HT-29 (cell line): ENCODE measurements around the gene APOL4. TPM values are rescaled to one million over a fixed set of nuclear protein-coding genes. Genes with fewer than 3 reads are reported as not detected.
A peak's percentile ranks its signal among the peaks of the same experiment; 100 is the strongest.

Source experiments
- DNase-seq: peaks from one replicate; pipeline ENCODE4 v3.0.0-alpha.2; 2015; ENCODE audit warnings: low spot score
- total RNA-seq: library from RNA; depleted of rRNA; stranded (reverse); fragments of >200 nt; shearing (Covaris generic); gene quantifications from 2 replicates; pipeline ENCODE4 v1.2.3, GENCODE V29; 2014; rRNA removed

The APOL4 gene, protein sequence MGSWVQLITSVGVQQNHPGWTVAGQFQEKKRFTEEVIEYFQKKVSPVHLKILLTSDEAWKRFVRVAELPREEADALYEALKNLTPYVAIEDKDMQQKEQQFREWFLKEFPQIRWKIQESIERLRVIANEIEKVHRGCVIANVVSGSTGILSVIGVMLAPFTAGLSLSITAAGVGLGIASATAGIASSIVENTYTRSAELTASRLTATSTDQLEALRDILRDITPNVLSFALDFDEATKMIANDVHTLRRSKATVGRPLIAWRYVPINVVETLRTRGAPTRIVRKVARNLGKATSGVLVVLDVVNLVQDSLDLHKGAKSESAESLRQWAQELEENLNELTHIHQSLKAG
- 0.65 TPM in 1 of 2 replicates, not detected in the other for total RNA-seq

DNA sequence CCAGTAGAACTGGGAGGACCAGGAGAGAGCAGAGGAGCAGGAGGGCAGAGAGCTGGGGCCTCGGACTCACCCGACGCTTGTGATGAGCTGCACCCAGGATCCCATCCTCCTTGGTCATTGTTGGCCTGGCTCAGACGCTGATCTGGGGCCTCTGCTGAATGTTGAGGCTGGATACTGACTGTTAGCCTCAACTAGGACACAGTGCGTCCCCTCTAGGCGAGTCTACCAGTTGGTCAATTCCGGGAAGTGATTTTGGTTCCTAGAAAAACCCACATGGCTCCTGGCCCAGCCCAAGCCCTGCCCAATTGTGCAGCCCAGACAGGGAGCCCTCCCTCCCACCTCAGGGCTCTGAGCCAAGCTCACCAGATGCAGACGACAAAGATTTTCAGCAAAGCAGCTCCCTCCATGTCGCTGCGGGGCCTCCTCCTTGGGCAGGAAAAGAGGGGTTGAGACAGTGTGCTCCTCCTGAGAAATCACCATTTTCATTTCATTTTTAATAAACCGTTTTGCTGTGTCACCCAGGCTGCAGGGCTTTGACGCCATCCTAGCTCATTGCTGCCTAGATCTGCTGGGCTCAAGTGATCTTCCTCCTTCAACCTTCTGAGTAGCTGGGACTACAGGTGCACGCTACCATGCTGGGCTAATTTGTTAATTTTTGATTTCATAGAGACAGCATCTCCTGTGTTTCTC is at the start of gene APOL4:
Gene APOL4, minus strand, starts transcription at position 180 of the 690 bp plus-strand sequence. Its CDS starts 75 bp downstream, at position 105.
- DNase-seq, result no peak

DNA sequence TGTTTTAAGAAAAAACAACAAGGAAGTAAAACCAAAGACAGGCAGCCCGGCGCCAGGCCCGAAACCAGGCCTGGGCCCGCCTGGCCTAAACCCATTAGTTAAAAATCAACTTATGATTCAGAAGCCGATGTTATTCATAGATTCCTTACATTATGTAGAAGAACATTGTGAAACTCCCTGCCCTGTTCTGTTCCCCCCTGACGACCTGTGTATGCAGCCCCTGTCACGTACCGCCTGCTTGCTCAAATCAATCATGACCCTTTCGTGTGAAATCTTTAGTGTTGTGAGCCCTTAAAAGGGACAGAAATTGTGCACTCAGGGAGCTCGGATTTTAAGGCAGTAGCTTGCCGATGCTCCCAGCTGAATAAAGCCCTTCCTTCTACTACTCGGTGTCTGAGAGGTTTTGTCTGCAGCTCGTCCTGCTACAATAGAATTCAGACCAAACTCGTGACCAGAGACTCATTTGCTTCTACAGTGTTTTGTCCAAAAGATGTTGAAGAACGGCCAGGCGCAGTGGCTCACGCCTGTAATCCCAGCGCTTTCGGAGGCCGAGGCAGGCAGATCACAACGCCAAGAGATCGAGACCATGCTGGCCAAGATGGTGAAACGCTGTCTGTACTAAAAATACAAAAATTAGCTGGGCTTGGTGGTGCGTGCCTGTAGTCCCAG is 48.8 kb upstream of the APOL4 start:
- peak; percentile 22 for DNase-seq

DNA sequence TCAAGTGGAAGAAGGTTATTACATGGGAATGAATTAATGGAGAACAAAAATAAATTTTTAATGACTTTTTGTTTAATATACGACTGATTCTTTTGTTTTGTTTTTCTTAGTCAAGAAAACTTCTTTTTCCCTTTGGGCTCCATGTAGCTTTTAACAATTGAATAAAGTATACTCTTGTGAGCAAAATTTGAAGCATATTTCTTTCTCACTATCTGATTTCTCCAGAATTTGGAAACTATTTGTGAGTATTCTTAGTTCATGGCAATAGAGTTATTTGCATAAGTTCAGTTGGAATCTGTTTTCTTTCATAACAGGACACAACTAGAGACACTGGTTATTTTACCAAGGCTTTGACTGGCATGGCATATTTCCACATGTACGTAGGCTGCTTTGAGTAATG is 47.6 kb upstream of the APOL4 start:
- DNase-seq, result no peak

DNA sequence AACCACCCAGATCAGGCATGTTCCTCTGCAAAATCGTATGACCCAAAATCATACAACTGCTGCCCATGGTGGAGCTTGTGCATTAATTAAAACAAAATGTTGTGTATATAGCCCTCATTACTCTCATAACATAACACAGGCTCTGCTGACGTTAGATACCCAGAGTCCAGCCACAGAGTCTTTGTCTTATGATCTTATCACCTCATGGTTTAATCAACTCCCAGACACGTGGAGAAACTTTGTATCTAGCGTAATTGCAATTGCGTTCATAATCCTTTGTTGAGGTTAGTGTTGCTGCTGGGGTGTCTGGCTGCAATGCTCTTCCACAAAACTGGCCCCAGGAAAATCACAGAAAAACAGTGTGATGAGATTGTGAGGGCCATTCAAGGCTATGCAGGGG is 46.3 kb upstream of the APOL4 start:
- no peak for DNase-seq

DNA sequence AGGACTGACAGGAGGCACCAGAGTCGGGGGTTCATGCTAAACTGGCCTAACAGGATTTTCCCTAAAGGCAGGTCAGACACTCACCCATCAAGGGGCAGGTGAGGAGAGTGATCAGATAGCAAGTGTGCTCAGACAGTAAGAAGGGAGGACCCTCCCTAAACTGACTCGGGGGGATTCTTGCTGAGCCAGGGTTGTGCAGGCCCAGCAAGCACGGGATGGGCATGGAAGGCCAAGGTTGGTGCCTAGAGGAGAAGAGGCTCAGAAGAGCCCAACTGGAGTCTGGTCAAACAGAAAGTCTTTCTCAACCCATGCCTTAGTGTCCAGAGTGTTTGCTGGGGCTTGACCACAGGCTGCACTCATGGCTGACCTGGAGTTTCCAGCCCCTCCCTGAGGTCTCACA is 45.1 kb upstream of the APOL4 start:
- DNase-seq, result no peak

DNA sequence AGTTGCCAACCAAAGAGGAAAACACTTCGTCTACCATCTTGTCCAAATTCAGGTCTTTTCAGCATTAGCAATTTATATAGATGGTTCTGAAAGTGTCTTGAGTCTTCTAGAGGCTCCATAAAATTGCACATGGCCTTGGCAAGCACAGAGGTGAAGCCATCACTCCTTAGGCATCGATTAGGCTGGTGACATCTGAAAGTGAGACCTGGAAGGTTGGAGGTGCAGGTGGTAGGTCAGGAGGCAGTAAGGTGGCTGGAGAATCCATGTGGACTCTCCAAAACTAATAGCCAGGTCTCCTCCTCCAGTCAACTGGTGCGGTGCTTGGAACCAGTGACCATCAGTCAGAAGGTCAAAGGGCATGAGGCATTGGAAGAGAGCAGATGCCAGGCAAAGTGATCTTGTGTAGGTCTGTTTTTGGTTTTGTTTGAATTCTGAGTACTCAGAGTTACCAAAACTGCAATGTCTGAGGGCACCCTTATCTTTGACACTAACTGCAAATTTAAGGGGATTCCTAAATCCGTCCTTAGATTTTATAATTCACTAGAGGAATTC is 44.3 kb upstream of the APOL4 start:
- DNase-seq, result no peak

DNA sequence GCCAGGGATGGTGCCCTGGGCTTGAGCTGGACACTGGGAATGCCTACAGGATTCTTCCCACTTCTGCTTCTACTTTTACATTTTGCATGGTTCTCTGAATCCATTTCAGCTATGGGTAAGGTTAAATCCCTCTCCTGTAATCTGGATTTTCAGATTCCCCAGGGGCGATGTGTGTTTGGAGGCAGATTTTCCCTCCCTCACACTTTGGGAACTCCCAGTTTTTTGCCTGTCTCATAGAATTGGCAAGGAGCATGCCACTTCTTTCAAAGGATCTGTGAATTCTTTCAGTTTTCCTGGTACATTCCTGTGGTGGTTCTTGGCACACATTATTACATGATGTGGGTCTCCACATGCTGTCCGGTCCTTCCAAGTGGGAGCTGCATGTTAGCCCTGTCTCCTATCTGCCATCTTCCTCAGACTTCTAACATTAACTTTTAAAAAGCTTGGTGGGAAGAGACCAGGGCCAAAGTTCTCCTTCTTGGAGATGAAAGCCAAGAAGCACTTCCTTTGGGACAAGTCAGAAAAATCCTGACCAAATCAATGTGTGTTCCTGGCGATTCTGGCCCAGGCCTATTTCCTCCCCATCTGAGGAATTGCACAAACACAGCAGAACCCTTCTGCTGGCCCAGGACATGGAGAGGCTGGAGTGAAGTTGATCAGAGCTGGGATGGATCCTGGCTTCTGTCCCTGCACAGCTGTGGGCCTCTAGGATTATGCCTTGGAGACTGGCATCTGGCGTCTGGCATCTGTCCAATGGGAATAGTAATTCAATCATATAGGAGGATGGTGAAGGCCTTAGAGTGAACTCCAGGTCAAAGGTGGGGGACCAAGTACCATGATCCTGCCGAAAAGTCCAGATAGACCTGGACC is 43.1 kb upstream of the APOL4 start:
- no peak for DNase-seq

DNA sequence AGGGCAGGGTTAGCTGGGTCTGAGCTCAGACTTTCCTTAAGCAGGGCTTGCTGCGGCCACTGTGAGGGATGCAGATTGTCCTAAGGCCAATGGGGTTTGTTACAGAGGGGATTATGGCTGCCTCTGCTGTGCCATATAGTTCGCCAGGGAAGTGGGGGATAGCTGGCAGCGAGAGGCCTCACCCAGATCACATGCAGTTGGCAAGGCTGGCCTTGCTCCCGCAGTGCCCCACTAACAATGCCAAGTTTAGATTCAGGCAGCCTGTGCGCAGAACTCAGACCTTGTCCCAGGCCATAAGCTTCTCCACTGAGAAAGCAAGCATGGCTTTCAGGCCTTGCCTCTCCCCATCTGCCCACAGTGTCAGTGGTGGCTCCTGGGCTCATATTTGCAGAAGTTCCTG is 42.4 kb upstream of the APOL4 start:
- DNase-seq, result no peak

DNA sequence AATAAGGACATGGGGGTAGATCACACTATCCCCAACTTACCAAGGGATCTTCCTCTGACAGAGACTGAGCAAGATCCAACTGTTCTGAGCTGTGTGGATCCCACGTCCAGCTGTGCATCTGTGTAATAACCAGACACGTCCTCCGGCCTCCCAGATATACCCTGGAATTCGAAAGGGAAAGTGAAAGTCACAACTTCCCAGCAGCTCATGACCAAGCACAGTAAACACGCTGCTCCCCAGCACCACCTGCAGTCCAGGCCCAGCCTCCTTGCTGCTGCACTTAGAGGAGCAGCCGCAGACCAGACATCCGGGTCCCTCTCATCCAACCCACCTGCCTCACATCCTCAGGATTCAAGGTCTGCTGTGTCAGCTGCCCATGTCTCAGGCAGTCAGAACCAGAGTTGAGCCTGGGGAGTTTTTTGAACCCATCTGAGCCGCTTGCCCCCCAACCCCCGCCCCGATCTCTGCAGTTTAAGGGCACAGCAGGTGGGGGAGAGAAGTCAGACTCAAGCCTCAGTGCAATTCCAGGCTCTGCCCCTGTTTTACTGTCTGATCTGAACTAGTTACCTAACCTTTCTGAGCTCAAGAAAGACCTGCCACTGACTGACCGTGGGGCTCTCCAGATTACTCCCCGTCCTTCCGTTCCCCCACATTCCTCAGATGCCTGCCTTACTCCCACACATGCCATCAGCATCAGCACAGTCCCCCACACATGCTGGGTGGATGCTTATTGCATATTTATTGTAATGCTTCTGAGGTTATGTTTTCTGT is 38.0 kb upstream of the APOL4 start, which contains the start of gene APOL2:
Gene APOL2, minus strand, starts transcription at position 127 of the 771 bp plus-strand sequence. CDS start 6,365 bp downstream, outside the sequence.
- DNase-seq, result peak; percentile 85

DNA sequence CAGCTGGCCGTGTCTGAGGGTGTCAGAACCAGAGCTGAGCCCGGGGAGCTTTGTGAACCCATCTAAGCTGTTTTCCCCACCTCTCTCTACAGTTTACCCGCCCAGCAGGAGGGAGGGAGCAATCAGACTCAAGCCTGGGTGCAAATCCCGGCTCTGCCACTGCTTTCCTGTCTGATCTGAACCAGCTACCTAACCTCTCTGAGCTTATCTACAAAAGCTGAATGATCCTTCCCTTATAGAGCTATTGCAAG is 37.5 kb upstream of the APOL4 start:
- no peak for DNase-seq

DNA sequence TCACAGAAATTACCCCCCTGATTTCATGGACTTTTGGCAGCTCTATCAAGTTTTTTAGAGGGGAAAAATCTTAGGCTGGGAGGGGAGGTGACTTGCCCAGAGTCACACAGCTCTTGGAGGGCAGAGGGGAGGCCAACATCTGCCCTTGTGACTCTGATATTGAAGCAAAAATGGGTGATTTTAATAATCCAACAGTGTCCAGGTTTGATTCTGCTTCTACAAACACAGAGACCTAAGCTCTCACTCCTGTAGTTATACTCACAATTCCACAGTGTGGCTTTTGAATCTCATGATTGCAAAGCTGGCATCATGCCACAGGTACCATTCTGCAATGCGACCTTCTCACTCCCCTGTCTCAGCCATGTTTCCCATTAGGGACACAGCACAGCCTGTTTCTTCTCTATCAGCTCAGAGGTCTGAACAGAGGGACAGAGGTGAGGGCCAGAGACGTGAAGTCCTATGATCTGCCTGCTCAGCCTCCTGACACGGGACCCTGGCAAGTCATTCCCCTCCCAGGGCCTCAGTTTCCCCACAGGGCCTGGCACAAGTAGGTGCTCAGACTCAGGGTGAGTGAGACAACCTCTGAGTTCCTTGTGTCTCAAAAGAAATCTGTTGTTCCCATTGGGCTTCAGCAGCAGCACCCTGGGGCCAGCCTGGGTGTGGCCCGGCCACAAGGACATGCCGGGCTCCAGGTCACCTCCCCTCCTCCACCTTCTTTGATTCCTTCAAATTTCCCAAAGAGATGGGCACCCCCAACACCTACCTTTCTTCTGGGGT is 37.0 kb upstream of the APOL4 start:
- peak; percentile 36 for DNase-seq

DNA sequence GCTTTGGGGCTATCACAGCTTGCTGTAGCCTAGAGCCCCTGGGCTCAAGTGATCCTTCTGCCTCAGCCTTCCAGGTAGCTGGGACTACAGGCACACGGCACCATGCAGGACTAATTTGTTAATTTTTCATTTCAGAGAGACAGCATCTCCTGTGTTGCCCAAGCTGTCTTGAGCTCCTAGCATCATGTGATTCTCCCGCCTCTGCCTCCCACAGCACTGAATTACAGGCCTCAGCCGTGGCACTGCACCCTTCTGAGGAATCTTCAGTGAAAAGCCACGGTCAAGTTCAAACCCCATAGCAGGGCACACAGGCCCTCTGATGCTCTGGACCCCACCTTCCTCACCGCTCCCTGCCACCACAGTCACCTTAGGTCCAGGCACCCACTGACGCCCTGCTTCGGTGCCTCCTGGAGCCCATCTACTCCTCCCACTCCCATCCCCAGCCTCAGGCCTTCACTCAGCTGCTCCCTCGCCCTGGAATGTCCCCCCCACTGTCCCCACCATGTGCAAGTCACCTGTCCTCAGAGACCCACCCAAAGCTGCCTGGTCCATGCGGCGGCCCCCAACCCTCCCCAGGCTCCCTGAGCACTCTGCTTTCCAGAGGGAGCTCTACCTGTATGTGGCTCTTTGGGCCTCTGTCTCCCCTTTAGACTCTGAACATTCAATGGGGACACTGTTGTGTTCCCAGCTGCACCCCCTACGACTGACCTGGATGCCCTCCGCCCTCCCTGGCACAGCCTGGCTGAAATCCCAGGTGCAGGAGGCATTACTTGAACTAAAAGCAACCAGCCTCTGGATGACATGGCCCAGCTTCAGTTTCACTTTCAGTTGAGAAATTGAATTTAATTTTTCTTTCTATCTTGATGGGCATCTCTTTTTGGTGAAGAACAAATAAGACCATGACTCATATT is 36.1 kb upstream of the APOL4 start:
- no peak for DNase-seq

DNA sequence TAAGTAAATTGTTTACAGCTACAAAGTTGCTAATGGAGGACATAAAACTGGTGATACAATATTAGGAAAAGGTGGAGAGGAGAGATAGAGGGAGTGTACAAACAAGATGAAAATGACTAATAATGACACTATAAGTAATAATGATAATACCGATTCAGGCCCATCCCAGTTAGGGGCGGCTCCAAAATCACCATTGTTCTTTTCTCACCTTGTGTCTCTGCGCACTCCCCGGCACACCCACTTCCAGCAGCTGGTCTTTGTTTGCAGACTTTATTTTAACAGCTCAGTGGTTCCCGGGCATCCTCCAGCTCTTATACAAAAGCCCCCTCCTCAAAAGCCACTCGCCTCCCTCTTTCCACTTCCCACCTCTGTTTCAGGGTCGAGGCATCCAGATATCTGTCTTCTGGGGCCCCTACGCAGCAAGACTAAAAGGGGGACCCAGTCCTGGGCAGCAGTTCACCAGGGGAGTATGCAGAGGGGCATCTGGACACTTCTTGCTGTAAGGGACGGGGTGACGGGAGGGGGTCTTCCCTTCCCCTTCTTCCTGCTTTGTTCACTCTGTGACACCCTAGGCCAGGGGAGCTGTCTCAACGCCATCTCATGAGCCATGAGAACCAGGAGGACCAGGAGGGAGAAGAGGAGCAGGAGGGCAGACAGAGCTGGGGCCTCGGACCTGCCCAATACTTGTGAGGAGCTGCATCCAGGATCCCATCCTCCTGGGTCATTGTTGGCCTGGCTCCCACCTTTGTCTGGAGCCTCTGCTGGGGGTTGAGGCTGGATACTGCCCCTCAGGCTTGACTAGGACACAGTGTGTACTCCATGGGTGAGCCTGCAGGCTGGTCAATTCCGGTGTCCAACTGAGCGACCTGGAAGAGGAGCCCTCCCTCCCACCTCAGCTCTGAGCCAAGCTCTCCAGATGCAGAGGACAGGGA is 35.0 kb upstream of the APOL4 start:
- DNase-seq, result no peak

DNA sequence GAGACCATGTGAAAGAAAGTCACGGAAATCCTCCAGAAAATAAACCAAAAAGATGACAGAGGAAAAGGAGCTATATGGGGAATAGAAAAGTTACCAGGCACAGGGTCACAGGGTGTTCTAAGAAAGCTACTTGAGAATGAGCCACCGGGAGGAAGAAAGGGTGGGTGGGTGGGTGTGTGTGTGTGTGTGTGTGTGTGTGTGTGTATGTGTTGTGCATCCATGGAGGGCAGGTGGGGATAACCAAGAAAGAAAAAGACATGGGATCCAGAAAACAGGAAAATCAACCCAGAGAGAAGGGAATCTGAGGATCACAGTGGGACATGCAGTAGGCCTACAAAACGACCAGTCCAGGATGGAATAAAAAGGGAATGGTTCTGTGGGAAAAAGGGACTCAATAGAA is 34.0 kb upstream of the APOL4 start:
- no peak for DNase-seq

DNA sequence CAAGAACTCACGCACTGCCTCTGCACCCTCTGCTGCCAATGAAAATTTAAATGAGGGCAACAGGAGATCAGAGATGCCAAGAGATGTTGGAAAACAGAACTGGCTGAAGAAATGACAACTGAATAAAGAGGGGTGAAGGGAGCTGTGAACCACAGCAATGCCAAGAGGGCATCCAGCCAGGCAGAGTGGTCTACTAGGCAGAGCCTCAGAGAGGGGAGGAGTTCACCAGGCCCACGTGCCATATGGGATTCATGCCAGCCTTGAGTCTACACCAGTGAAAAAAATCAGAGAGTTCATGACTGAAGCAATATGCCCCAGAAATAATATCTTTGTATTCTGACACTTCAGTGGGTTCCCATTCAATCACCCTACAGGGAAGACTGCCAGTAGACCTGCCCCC is 33.3 kb upstream of the APOL4 start:
- no peak for DNase-seq

DNA sequence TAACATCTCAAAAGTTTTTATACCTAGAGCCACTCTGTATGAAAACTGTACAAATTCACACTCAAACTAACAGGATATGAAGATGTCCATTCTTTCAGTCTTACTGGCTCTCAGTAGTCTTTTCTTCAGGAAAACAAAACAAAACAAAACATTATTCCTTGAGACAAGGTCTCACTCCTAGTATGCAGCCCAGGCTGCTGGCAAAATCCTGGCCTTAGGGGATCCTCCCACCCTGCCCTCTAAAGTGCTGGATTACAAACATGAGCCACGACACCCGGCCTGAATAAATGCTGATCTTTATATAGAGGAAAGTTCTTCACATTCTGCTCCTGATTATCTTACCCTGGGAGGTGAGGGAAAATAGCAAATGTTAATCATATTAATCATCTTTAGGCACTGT is 32.6 kb upstream of the APOL4 start:
- no peak for DNase-seq

DNA sequence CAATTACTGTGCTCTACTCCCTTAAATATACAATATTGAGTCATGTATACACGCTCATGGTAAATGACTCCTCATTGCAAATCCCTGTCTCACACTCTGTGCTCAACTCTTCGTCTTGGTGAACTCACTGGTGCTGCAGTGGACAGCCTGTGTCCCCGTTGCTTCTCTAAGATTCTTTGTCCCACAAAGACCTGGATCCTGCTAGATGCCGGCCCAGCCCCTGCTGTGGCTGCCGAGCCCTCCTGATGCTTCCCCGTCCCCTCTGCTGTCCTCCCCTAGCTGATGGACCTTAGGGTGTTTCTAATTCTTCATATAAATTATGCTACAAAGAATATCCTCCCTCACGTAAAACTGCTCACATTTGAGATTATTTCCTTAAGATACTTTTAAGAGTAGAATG is 32.2 kb upstream of the APOL4 start:
- DNase-seq, result no peak
